Neural crest cell (in vitro differentiated cells): ENCODE results near the gene GALNT1. TPM values are rescaled to one million over a fixed set of nuclear protein-coding genes. Genes with fewer than 3 reads are reported as not detected.

Source experiments
- DNase-seq: peaks from one replicate; pipeline ENCODE4 v3.0.0; 2021; ENCODE audit warnings: low read depth, mixed read lengths, low spot score
- H3K27ac Mint-ChIP-seq: one replicate; pipeline ENCODE4 v1.8.0; 2021; ENCODE audit warnings: mild to moderate bottlenecking, mixed read lengths; ENCODE audit not compliant: unreplicated experiment
- H3K27me3 Mint-ChIP-seq: 2 replicates; pipeline ENCODE4 v1.8.0; 2021; ENCODE audit warnings: low read depth, mild to moderate bottlenecking, mixed read lengths
- H3K36me3 Mint-ChIP-seq: 2 replicates; pipeline ENCODE4 v1.8.0; 2021; ENCODE audit warnings: low read depth, mild to moderate bottlenecking, mixed read lengths
- H3K4me1 Mint-ChIP-seq: 2 replicates; pipeline ENCODE4 v1.8.0; 2021; ENCODE audit warnings: mixed read lengths
- H3K4me3 Mint-ChIP-seq: one replicate; pipeline ENCODE4 v1.8.0; 2021; ENCODE audit warnings: mild to moderate bottlenecking, mixed read lengths
- H3K9me3 Mint-ChIP-seq: 2 replicates; pipeline ENCODE4 v1.8.0; 2021; ENCODE audit warnings: mixed read lengths
- CTCF ChIP-seq: fragments of 200-600 bp; sonication (generic); conservative IDR thresholded peaks from 2 replicates; pipeline ENCODE4 v1.5.0; 2021; ENCODE audit warnings: antibody characterized with exemption, mild to moderate bottlenecking
- total RNA-seq: library from RNA; stranded (reverse); gene quantifications from 2 replicates; pipeline ENCODE4 v1.2.1, GENCODE V29; 2021

The GALNT1 gene
- total RNA-seq, 1 donor from 2014 or later: 93.5 TPM

GRCh38 chr18:35689728-35690127 is 108.2 kb downstream of the GALNT1 start:
- TF ChIP-seq CTCF: no peak
- Mint-ChIP-seq H3K27ac (no peak overlapping the region), H3K4me1 (peaks cover 4% of the 10 kb centered on the region), H3K27me3 (no peaks in the 10 kb centered on the region), H3K4me3 (no peak overlapping the region), H3K9me3 (no peaks in the 10 kb centered on the region), H3K36me3 (peaks cover 8% of the 10 kb centered on the region)
- no peak for DNase-seq

- TF ChIP-seq CTCF: no peak
- Mint-ChIP-seq H3K9me3 (no peaks in the 10 kb centered on the region), H3K27ac (no peak overlapping the region), H3K4me3 (no peak overlapping the region), H3K4me1 (peaks cover 4% of the 10 kb centered on the region), H3K27me3 (no peaks in the 10 kb centered on the region), H3K36me3 (peaks cover 5% of the 10 kb centered on the region)
- DNase-seq: no peak
Measured at GRCh38 chr18:35691625-35692024, 110.1 kb downstream of the GALNT1 start.

- Mint-ChIP-seq H3K27me3 (no peaks in the 10 kb centered on the region), H3K4me1 (peaks cover 4% of the 10 kb centered on the region), H3K27ac (no peak overlapping the region), H3K4me3 (no peak overlapping the region), H3K36me3 (peaks cover 2% of the 10 kb centered on the region), H3K9me3 (no peaks in the 10 kb centered on the region)
- DNase-seq: no peak
- no peak for TF ChIP-seq CTCF
Measured at GRCh38 chr18:35692866-35693265, 111.3 kb downstream of the GALNT1 start.

GRCh38 chr18:35693829-35694228 is 112.3 kb downstream of the GALNT1 start:
- no peak for DNase-seq
- no peaks in the 10 kb centered on the region for H3K9me3 Mint-ChIP-seq
- peaks cover under 1% of the 10 kb centered on the region for H3K4me1 Mint-ChIP-seq
- no peak overlapping the region for H3K4me3 Mint-ChIP-seq
- no peak for TF ChIP-seq CTCF
- no peaks in the 10 kb centered on the region for H3K27me3 Mint-ChIP-seq
- peaks cover 2% of the 10 kb centered on the region for H3K36me3 Mint-ChIP-seq
- no peak overlapping the region for H3K27ac Mint-ChIP-seq

GRCh38 chr18:35694808-35695207 is 113.3 kb downstream of the GALNT1 start:
- Mint-ChIP-seq H3K4me3 (no peak overlapping the region), H3K27me3 (no peaks in the 10 kb centered on the region), H3K9me3 (no peaks in the 10 kb centered on the region), H3K36me3 (peaks cover 6% of the 10 kb centered on the region), H3K4me1 (no peaks in the 10 kb centered on the region), H3K27ac (no peak overlapping the region)
- TF ChIP-seq CTCF: no peak
- no peak for DNase-seq

GRCh38 chr18:35695384-35695783 is 113.8 kb downstream of the GALNT1 start:
- Mint-ChIP-seq H3K9me3 (no peaks in the 10 kb centered on the region), H3K36me3 (peaks cover 9% of the 10 kb centered on the region), H3K4me3 (no peak overlapping the region), H3K27ac (no peak overlapping the region), H3K27me3 (no peaks in the 10 kb centered on the region), H3K4me1 (no peaks in the 10 kb centered on the region)
- TF ChIP-seq CTCF: no peak
- DNase-seq: no peak
